HG03066 (cell line): ENCODE measurements around the gene SCYGR8.

Experiments
- ATAC-seq: cut with Tn5 transposase; IDR thresholded peaks from one replicate; pipeline ENCODE4 v1.9.1; 2021; ENCODE audit warnings: low read depth; ENCODE audit not compliant: unreplicated experiment

Gene SCYGR8

DNA sequence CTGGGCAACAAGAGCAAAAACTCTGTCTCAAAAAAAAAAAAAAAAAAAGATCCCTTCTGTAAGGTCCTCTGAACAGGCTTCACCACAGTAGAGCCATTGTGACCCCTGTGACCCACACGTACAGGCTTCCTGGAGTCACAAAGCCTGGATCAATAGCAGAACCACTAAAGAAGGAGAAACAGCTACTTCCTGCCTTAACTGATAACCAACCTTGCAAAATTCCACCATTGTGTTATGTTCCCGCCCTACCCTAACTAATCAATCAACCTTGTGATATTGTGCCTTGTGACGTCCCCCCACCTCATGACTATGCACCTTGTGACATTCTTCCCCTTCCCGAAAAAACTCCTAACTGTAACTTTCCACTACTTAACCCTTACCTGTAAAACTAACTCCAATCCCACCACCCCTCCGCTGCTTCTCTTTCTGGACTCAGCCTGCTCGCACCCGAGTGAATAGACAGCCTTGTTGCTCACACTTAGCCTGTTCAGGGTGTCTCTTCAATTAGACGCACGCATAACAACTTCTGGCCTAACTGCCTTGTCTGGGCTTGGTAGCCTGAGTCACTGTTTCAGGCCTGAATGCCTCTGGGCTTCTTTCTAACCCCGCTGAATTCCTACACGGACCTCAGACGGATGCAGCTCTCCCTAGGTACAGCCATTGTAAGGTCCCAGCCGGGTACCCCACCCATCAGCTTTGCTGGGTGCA lies 13.9 kb downstream of the SCYGR8 start:
- ATAC-seq, result no peak

DNA sequence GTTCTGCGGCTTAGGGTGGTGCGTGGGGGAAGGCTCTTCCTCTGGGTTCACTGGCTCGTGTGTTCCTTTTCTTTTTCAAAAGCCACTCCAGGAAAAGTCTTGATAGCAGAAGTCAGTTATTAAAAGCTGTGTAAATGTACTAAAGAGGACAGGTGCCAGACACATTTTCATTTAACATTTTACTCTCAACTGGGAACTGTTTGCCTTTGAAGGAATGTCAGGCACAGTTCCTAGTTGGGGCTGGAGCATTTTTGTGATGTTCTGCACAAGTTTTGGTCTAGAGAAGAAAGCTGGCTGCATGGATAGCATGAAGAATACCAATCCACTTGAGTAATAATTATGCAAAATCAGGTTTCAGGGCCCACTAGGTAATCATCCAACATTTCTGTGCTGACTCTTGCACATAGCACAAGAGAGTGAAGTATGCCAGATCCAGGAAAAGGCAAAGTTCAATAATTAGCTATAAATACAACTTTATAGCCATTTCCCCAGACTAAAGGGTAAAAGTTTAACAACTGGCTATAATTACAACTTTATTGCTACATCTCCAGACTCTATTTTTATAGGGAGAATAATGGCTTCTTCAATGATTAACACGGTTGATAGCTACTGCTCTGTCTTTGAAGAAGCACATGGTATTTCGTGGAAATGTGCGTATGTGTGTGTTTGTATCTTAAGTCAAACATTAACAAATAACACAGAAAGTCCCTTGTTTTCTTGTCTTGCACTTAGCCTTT lies 16.2 kb downstream of the SCYGR8 start:
- ATAC-seq, result no peak

DNA sequence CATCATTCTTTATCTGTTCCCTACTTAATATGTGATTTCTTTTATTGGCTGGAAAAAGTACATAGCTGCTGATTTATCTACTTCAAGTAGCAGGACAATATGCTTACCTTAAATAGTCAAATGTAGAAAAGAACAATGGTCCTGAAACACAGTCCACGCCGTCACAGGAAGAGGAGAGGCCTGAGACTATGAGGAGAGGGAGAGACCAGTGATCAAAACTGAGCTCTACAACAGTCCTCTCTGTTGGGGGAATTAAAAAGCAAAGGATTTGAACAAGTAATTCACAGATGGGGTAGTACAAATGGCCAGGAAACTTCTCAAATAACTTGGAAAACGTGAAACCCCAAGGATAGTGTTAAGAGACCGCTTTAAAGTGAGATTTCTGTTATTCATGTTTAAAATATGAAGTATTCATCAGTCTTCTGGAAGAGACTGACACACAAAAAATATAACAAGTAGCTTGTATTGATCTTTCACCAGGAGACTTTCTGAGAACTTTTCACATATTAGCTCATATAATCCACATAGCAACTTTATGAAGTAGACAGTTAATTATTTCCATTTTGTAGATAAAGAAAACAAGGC lies 20.2 kb downstream of the SCYGR8 start:
- ATAC-seq, result no peak

DNA sequence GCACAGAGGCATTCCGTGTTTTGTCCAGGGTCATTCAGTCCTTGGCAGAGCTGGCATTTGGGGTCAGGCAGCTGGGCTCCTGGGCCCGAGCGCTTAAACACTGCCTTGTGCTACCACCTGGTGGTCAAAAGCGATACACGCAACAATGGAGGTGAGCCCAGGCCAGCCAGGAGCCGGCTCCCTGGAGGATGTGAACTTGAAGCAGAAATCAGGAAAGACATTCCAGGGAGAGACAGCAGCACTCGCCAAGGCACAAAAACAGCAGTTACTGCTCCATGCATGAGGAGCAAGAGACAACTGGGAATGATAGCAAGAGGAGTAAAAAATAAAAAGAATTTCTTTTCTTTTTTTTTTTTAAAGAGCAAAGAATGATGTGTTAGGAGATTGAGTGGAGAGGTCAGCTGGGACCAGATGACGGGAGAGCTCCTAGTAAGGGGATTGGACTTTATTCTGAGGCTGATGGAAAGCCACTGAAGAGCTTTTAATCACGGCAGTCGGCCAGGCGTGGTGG lies 20.7 kb downstream of the SCYGR8 start:
- peak; percentile 95 for ATAC-seq

DNA sequence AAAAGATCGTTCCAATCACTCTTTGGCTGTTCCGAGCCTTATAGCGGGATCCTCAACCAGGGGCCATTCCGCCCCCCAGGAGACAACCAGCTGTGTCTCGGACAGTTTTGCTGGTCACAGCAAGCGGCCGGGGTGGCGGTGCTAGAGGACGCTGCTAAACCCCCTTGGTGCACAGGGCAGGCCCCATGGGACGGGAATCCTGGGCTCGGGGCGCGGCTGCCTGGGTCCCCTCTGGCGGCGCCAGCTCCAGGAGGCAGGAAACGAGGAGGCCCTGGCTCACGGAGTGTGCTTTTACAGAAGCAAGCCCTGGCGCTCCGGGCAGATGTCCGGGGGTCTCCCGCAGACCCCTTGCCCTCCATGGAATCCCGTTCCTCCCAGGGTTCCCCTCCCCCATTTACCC lies 22.1 kb downstream of the SCYGR8 start:
- ATAC-seq, result no peak

DNA sequence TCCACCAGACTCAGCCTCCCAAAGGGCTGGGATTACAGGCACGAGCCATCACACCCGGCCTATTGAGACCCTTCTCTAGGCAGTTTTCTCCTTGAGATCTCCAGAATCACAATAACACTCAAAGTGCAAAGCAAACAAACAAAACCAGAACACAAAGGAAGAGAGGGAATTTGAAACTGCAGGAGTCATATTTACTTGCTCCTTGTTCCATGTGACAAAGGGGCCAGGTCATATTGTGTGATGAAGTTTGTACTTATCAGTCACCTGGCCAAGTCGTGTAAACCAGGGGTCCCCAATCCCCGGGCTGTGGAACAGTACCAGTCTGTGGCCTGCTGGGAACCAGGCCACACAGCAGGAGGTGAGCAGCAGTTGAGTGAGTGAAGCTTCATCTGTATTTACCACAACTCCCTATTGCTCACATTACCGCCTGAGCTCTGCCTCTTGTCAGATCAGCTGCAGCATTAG lies 26.5 kb downstream of the SCYGR8 start:
- ATAC-seq, result no peak

DNA sequence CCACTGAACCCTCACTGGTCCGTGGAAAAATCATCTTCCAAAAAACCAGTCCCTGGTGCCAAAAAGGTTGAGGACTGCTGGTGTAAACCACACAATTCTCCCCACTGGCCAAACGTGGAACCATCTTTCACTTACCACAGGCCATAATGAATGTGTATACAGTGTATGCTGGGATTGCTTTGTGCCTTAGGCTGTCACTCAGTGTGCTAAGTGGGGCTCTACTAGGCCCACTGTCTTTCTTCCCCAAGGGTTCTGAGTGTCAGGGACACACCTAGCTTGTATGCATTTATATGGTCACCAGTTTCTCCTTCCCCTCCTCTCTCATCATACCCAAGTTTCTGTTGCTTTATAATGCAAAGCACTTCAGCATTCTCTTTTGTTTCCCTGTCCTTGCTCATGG lies 27.2 kb downstream of the SCYGR8 start:
- no peak for ATAC-seq

DNA sequence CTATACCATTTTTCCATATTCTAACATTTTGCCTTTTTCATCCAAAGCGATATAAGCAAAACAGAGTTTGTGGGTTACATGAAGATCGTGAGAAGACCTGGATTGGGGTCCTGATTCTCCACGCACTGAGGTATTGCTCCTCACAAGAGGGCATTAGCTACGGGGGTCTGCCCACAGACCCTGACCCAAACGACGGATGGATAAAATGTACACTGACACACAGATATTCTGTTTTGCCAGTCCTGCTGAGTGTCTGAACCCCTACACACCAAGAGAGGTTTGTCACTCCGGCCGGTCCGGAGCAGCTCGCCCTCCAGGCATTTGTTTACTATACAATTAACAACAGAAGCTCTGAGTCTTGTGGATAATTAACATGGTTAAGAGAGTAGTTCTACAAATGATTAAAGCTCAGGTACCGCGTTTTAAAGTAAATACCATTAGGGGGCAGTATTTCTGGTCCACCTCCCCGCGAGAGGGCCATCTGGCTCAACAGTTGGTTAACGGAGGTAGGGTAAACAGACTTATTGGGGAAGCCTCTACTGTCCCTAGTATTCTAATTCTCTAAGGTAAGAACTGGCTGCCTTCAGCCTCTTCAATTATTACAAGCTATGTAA lies 28.4 kb downstream of the SCYGR8 start:
- no peak for ATAC-seq

DNA sequence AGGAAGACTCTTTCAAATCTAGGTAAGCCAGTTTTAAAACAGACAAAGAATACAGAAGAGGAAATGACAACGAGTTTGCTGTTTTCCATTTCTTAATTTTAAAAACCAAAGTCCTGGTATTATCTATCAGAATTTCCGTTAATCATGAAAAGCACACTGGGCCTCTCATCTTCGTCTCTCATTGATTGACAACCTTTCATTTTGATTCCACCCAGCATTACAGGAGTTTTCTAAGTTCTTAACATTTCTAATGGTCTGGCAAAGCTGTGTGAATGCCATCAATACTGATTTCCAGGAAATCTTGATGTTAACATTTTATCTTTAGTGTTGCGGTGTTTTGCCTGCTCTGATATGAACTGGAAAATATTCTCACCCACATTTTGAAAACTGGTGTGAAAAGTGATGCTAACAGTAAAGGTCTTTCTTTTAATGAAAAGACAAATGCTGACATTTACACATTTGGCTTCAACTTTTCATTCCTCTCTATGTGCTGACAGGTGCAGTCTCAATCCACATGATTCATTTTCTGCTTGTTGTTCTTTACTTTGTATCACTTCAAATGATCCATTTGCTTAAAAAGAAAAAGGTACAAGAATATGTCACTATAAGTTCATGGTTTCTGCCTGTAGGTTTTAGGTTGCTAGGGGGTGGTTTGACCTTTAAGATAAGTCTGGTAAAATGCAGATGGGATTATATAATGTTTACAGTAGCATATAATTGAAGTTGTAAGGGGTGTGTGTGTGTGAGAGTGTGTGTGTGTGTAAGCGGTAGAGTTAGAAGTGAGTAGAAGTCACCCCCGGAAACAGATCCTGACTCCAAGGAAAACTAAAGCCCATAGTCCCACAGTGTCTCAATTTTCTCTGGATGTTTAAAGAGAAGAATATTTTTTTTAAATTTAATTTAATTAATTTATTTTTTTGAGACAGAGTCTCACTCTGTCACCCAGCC lies 29.5 kb downstream of the SCYGR8 start:
- ATAC-seq, result no peak

DNA sequence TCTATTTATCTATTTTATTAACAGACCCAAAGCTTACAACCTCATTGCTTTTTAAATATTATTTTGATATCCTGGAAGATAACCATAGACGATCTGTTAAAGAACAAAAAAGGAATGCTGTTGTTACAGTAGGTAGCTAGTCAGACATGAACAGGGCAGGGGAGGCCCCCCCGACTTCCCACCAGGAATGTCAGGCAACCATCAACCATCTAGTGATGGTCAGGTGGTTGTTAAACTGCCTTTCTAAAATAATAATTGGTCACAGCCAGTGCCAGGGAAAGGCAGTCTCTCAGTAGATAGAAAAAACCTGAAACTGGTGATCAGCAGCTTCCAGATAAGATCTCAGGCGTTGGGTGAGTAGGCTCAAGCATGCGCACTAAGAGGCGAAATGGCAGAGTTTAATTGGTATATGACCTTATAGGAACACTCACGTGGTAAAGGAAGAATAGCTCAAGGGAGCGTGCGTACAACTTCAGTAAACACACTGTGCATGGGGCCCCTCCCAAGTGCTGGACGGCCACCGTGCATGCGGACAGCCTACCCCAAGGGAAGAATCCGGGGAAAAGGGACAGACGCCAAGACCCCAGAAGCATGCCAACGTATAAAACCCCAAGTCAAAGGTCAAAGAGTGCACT lies 35.4 kb downstream of the SCYGR8 start:
- no peak for ATAC-seq

DNA sequence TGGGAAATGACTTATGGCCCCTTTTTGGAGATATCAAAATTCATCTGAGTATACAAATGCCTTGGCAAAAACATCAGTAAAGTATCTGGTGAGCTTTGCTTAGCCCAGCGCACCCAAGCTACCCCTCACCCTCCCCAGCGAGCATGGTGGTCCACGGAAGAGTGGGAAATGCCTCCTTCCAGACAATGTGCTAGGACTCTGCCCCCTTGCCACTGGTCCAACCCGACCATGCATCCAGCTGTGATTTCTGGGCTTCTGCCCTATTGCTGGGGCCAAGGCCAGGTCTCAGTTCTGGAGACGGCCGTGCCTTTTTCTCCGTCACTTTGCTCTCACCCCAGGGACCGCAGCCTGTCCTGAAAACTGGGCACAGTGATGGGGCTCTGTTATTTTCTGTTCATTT lies 36.1 kb downstream of the SCYGR8 start:
- no peak for ATAC-seq

DNA sequence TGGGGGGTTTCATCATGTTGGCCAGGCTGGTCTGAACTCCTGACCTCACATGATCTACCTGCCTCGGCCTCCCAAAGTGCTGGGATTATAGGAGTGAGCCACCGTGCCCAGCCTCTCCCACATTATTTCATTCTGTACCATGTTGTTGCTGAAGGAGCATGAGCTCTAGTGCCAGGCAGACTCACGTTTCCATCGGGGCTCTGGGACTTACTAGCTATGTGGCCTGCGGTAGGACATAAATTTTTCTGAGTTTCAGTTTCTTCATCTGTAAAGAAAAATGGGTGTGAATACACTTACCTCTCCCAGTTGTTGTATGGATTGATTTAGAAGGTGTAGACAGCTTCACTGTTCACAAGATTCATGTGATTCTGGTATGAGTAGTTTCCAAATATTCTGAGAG lies 37.1 kb downstream of the SCYGR8 start:
- ATAC-seq, result no peak

DNA sequence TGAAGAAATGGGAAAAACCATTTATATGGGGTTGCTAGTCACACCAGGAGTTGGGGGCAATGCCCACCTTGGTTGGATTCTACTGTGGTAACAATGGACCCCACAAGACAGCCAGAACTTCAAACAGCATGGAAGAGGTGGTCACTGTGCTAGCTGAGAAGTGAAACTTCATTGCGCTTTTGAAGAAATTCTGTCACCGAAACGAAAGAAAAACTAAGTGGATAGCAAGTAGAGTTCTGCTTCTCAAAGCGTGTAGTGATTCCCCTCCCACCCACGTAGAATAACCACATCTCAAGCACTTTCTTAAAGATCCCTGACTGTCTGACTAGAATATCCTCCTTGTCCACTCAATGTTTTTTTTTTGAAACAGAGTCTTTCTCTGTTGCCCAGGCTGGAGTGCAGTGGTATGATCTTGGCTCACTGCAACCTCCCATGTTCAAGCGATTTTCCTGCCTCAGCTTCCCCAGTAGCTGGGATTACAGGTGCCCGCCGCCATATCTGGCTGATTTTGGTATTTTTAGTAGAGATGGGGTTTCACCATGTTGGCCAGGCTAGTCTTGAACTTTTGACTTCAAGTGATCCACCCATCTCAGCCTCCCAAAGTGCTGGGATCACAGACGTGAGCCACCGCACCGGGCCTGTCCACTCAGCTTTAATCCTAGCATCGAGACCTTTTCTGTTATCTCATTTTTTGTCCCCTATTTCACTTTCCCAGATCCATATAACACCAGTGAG lies 37.9 kb downstream of the SCYGR8 start:
- peak; percentile 99 for ATAC-seq

DNA sequence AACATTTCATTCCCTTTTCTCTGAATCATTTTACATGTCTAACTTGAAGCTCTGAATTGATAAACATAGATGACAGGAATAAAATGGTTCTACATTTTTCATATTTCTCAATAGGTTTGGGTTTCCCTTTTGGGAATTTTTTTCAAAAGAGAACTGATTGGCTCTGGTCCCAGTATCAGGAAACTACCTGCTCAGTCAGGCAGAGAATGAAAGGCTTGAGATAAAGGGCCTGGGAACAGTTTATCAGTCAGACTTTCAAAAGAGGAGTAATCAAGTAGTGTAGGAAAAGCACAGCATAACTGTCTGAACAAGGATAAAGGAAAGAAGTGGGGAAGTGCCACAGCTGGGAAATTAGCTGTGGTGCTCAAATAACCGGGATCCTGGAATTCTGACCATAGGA lies 39.6 kb downstream of the SCYGR8 start:
- ATAC-seq, result no peak

DNA sequence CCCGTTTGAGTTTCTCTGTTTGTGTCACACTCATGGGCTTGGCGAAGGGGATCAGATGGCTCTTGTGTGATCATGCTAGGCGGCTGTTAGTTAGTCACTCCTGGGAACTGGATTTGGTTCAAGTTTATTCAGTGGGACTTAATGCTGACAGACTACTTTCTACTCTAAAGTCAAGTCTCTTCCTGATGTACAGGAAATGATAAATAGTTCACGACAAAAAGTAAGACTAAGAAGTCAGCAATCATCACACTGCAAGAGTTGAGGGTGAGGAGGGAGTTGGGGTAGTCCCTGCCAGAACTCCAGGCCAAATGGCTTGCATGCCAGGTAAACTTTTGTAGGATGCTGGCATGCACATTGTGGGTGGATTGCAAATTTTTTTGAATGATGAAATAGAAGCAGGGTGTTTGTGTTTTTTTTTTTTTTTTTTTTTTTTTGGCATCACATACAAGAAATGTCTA lies 42.9 kb downstream of the SCYGR8 start:
- ATAC-seq, result no peak

DNA sequence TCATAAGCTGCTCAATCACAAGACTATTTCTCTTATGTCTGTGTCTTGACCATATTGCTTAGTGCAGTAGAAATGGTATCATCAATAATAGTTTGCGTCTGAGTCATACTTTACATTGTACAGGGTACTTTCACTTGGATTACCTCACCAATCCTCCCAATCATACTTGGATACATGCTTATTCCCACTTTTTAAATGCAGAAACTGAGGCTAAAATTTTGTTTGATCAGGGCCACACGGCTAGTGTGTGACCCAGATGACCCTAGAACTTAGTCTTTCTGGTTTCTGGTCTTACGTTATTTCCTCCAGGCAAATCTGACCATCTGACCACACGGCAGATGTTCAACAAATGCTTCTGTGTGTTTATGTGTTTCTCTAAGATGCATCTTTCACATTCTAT lies 44.1 kb downstream of the SCYGR8 start:
- ATAC-seq, result no peak

DNA sequence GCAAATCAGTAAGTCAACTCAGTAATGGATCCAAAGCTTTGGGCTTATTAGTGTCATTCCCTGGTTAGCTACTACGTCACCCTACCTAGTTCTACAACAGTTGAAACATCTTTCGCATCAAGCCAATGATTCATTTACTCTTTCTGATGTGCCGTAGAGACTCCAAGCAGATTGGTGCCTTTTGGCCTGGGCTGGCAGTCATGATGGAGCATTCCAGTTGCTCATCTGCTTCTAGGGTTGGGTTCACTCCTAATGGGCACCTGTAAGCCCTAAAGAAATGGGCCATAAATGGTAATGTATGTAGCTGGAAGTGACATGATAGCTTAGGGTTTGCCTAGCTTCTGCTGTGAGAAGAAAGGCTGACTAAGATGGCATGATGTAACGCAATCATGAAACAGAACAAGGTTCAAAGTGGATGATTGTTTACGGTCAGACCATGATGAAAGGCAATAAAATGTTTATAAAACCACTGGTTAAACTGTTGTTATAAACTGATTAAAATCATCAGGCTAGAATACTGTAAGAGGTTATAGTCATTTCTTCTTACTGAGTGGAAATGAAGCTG lies 47.5 kb downstream of the SCYGR8 start:
- ATAC-seq, result no peak
